ENCODE measurements around the gene JAZF1.

The JAZF1 gene

DNA sequence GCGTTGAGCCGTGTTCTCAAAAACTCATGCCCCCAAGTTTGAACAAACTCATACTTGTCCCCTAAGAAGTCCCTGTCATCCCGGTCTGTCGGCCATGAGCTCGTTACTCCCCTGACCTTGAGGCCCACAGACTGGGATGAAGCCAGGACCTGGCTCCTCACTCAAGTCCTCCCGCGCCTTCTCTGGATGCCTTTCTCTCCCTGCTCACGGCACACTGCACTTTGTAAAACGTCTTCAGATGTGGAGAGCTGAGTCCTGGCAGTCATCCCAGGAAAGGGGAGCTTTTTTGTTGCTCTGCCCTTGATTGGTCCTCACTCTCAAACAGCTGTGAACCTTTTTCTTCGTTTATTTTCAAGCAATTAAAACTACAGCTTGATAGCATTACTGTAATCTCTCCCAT, 110.8 kb downstream of the JAZF1 start:
- DNase-seq: no peak

GRCh38 chr7:28069388-28069787, 111.2 kb downstream of the JAZF1 start:
- DNase-seq: no peak

GRCh38 chr7:28068811-28069216, 111.8 kb downstream of the JAZF1 start:
- no peak for DNase-seq

DNA sequence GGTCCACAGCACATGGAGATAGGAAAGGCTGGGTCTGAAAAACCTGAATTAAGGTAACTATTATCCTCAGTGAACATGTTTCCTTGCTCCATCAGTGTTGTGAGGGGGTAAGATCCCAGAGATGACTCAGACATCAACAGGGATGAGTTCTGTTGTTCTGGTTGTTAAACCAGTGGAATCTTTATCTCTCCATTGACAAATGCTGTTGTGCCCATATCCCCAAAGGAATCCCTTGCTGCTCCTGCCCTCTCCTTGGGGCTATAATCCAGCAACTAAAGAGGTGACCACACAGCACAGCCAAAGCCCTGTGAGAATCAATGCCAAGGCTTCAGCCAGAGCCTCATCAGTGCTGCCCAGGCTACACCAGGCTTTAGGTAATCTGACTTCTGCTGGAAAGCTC, 113.4 kb downstream of the JAZF1 start:
- DNase-seq: no peak

GRCh38 chr7:28065721-28066285, 114.8 kb downstream of the JAZF1 start:
- no peak for DNase-seq

GRCh38 chr7:28065308-28065707, 115.3 kb downstream of the JAZF1 start:
- no peak for DNase-seq

GRCh38 chr7:28064437-28064836, 116.2 kb downstream of the JAZF1 start:
- no peak for DNase-seq

GRCh38 chr7:28062197-28062991, 118.2 kb downstream of the JAZF1 start:
- DNase-seq: peak; percentile 17

DNA sequence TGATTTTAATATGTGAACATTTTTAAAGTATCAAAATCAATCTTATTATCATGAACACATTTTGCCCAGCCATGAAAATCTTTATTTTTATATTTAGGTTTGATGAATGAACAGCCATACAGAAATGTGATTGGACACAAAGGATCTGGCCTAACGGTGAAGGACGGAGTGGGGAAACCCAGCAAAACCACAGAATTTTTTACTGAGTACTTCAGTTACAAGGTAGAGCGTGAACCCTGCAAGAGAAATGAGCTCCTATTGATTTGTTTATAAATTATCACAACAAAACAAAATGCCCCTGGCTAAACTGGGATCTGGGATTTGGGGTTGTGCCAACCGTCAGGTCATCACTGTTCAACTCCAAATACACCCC, 118.8 kb downstream of the JAZF1 start:
- no peak for DNase-seq

- no peak for DNase-seq
These were observed 120.1 kb downstream of the JAZF1 start for GRCh38 chr7:28060371-28060950.

- DNase-seq: no peak
These were observed 125.4 kb downstream of the JAZF1 start for GRCh38 chr7:28055161-28055544.

- DNase-seq: no peak
These were observed 125.9 kb downstream of the JAZF1 start for GRCh38 chr7:28054531-28055160.

- no peak for DNase-seq
These were observed 127.7 kb downstream of the JAZF1 start for GRCh38 chr7:28052933-28053332.

GRCh38 chr7:28048694-28049093, 131.9 kb downstream of the JAZF1 start:
- DNase-seq: no peak

- no peak for DNase-seq
These were observed 134.6 kb downstream of the JAZF1 start for GRCh38 chr7:28046035-28046434.

GRCh38 chr7:28045592-28045991, 135.0 kb downstream of the JAZF1 start:
- DNase-seq: no peak

DNA sequence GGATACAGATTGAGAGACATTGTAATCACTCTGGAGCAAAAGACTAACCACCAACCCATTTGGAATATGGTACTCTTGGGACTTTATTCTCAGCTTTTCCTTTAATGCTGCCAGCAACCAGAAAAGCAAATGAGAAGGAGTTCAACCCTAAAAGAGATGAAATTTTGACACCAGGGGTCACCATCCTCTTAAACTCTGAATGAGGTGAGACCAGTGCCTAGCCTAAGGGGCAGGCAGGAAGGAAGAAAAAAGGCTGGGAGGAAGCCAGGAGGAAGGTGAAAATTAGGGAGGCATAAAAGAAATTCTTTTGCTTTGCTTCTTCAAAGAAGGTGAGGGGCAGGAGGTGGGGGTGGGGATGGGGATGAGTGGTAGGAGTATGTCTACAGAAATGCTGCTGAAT, 135.8 kb downstream of the JAZF1 start:
- no peak for DNase-seq

DNA sequence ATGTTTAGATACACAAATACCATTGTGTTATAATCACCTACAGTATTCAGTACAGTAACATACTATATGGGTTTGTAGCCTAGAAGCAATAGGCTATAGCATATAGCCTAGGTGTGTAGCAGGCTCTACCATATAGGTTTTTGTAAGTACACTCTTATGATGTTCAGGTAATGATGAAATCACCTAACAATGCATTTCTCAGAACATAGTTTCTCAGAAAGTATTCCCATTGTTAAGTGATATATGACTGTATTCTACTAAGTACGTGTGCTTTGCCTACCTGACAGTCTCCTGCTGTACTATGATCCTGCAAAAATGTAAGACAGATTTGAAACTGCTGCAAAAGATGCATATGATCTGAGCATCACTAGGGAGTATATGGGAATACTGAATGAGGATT, 137.9 kb downstream of the JAZF1 start:
- DNase-seq: no peak

- DNase-seq: no peak
These were observed 138.9 kb downstream of the JAZF1 start for GRCh38 chr7:28041508-28042314.

- no peak for DNase-seq
These were observed 142.3 kb downstream of the JAZF1 start for GRCh38 chr7:28038175-28038797.

- DNase-seq: no peak
These were observed 143.2 kb downstream of the JAZF1 start for GRCh38 chr7:28037220-28038010.

DNA sequence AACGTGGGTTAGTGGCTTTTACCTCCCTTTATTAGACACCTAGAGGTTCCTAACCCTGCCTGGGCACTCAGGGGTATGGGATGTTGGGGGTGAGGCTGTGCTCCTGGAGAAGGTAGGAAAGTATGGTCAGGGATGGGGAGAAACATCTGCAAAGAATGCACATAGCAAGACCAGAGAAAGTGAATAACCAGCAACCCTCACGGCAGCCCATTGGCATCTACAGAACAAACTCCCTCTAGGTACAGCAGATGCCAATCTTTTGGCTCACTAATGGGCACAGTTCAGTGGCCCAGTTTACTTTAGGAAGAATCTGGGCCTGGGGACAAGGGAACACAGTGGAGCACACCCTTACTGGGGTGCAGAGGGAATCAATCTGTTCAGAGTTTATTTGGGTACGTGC, 143.9 kb downstream of the JAZF1 start:
- no peak for DNase-seq
